Measurements from ENCODE around the gene CCDC17.

Gene CCDC17

GRCh38 chr1:45585496-45586075 is 38.3 kb downstream of the CCDC17 start:
- no peaks in the 10 kb centered on the region for H3K9me3 ChIP-seq
- H3K4me1 ChIP-seq (ENCODE audit: control insufficient read depth in 1 of 2, insufficient read depth in 1 of 2, low read depth in 1 of 2, low read length in 1 of 2), result peaks cover 39 to 40% of the 10 kb centered on the region in 2 experiments
- no peaks in the 10 kb centered on the region for H3K36me3 ChIP-seq
- no peak overlapping the region for H3K27ac ChIP-seq
- TF ChIP-seq, protein P1, sequence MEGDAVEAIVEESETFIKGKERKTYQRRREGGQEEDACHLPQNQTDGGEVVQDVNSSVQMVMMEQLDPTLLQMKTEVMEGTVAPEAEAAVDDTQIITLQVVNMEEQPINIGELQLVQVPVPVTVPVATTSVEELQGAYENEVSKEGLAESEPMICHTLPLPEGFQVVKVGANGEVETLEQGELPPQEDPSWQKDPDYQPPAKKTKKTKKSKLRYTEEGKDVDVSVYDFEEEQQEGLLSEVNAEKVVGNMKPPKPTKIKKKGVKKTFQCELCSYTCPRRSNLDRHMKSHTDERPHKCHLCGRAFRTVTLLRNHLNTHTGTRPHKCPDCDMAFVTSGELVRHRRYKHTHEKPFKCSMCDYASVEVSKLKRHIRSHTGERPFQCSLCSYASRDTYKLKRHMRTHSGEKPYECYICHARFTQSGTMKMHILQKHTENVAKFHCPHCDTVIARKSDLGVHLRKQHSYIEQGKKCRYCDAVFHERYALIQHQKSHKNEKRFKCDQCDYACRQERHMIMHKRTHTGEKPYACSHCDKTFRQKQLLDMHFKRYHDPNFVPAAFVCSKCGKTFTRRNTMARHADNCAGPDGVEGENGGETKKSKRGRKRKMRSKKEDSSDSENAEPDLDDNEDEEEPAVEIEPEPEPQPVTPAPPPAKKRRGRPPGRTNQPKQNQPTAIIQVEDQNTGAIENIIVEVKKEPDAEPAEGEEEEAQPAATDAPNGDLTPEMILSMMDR (IDR thresholded peaks at IDR 0.05), result no peak
- H3K4me3 ChIP-seq (ENCODE audit: low read depth in 1 of 2, low read length in 1 of 2), result peak overlapping the region in 1 of 2 experiments; percentile 95
- no peaks in the 10 kb centered on the region for H3K27me3 ChIP-seq

DNA sequence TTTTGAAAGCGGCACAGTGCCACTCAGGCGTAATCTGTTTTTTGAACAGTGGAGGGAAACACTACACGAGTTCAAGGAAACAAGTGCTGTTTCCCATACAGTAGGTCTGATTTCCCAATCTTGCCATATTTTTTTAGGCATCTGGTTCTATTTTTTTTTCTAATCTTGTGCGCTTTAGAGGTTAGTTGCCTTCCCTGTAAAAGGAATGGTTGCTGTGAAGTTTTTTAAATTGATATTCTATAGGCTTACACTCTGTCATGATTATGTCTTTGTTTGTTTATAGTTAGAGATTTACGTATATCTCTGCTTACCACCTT is 38.8 kb downstream of the CCDC17 start:
- Histone ChIP-seq H3K4me3 (ENCODE audit: low read depth in 1 of 2, low read length in 1 of 2) (peak overlapping the region; percentile 95 to 99), H3K9me3 (no peaks in the 10 kb centered on the region), H3K27ac (peak overlapping the region; percentile 87), H3K36me3 (no peaks in the 10 kb centered on the region), H3K27me3 (no peaks in the 10 kb centered on the region), H3K4me1 (ENCODE audit: control insufficient read depth in 1 of 2, insufficient read depth in 1 of 2, low read depth in 1 of 2, low read length in 1 of 2) (peaks cover 39 to 40% of the 10 kb centered on the region in 2 experiments)
- TF ChIP-seq, protein P1 (IDR thresholded peaks at IDR 0.05), result no peak

GRCh38 chr1:45584351-45585109 is 39.3 kb downstream of the CCDC17 start:
- no peaks in the 10 kb centered on the region for H3K27me3 ChIP-seq
- TF ChIP-seq, protein P1 (IDR thresholded peaks at IDR 0.05), result peak; percentile 15
- peaks cover 39 to 40% of the 10 kb centered on the region in 2 experiments for H3K4me1 ChIP-seq (ENCODE audit: control insufficient read depth in 1 of 2, insufficient read depth in 1 of 2, low read depth in 1 of 2, low read length in 1 of 2)
- peak overlapping the region; percentile 95 to 99 for H3K4me3 ChIP-seq (ENCODE audit: low read depth in 1 of 2, low read length in 1 of 2)
- H3K36me3 ChIP-seq, result no peaks in the 10 kb centered on the region
- peak overlapping the region; percentile 87 for H3K27ac ChIP-seq
- H3K9me3 ChIP-seq, result no peaks in the 10 kb centered on the region

- peaks cover 39 to 40% of the 10 kb centered on the region in 2 experiments for H3K4me1 ChIP-seq (ENCODE audit: control insufficient read depth in 1 of 2, insufficient read depth in 1 of 2, low read depth in 1 of 2, low read length in 1 of 2)
- peak within 1 kb of the TSS; percentile 87 for H3K27ac ChIP-seq
- TF ChIP-seq, protein P1 (IDR thresholded peaks at IDR 0.05), result no peak
- no peaks in the 10 kb centered on the region for H3K36me3 ChIP-seq
- no peaks in the 10 kb centered on the region for H3K27me3 ChIP-seq
- H3K9me3 ChIP-seq, result no peaks in the 10 kb centered on the region
- peak within 1 kb of the TSS; percentile 95 to 99 for H3K4me3 ChIP-seq (ENCODE audit: low read depth in 1 of 2, low read length in 1 of 2)
Observed at GRCh38 chr1:45583666-45584350, 40.0 kb downstream of the CCDC17 start, which contains the start of gene NASP. TSS of gene NASP (plus strand) at chr1:45584041. CDS start at chr1:45584147, 106 bp downstream.

GRCh38 chr1:45583264-45583665 is 40.6 kb downstream of the CCDC17 start:
- Histone ChIP-seq H3K4me3 (ENCODE audit: low read depth in 1 of 2, low read length in 1 of 2) (peak overlapping the region; percentile 95 to 99), H3K27ac (peak overlapping the region; percentile 87), H3K9me3 (no peaks in the 10 kb centered on the region), H3K4me1 (ENCODE audit: control insufficient read depth in 1 of 2, insufficient read depth in 1 of 2, low read depth in 1 of 2, low read length in 1 of 2) (peaks cover 39 to 40% of the 10 kb centered on the region in 2 experiments), H3K36me3 (no peaks in the 10 kb centered on the region), H3K27me3 (no peaks in the 10 kb centered on the region)
- TF ChIP-seq, protein P1 (IDR thresholded peaks at IDR 0.05), result no peak
